Stimulated activated CD4-positive, alpha-beta T cell treated with anti-CD3 and anti-CD28 coated beads, Interleukin-1b, Interleukin-23, amount 100 ng/mL, for 48 hours (primary cell): ENCODE results near the gene FBRSL1.
"Not testable (repeated sequence)": the region's sequence is repeated elsewhere in the genome, so short reads cannot be mapped to it uniquely, and the experiment has no call there.

ENCODE experiments used
- DNase-seq: peaks from one replicate; pipeline ENCODE4 v3.0.0-alpha.2; 2020

FBRSL1 gene

DNA sequence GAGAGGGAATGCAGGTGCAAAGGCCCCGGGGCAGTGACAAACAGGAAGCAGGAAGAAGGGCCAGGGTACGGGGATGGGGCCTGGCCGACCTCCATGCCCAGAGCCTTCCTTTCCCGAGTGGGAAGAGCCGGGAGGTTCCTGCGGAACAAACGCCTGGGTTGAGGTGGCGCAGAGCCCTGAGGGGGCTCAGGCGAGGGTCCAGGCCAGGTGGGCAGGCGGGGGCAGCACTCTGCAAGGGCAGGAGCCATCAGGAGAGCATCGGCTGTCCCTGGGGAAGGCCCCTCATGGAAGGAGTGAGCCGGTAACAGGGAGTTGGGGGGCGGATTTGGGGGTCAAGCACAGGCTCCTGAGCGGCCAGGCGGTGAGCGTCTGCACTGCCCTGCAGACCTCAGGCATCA, 18.1 kb upstream of the FBRSL1 start:
- DNase-seq = no peak

DNA sequence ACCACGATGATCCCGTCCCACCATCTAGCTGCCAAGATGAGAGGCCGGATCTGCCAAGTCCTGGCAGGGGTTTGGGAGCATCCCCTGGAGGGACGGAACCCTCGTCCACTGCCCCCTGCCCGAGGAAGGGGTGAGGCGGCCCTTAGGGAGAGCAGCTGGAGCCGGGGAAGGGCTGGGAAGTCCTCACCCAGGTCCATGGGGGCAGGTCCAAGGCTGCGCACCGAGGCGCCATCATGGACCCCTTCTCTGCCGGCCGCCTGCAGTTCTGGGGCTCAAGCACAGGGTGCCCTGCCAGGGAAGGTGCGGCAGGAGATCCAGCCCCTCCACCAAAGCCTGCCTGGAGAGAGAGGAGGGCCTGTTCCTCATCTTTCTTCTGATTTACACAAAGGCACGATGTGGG, 17.6 kb upstream of the FBRSL1 start:
- no peak for DNase-seq

DNA sequence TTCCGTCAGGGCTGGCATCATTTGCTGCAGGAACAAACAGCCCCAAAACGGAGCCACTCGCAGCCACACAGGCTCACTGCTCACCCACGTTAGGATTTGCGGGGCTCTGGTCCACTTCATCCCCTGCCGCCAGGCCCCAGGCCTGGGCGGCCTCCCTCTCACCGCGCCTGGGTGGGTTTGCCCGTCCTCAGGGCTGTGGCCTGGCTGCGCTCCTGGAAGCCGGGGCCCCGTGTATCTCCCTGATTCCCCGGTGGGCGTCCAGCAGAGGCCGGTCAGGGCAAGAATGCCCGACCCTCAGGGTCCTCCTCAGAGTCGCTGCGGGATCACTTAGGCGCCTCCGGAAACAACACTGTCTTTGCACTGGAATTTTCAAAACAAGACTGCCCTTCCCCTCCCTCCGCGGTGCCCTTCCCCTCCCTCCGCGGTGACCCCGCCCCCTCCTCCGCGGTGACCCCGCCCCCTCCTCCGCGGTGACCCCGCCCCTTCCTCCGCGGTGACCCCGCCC, 15.7 kb upstream of the FBRSL1 start:
- peak; percentile 27 for DNase-seq

DNA sequence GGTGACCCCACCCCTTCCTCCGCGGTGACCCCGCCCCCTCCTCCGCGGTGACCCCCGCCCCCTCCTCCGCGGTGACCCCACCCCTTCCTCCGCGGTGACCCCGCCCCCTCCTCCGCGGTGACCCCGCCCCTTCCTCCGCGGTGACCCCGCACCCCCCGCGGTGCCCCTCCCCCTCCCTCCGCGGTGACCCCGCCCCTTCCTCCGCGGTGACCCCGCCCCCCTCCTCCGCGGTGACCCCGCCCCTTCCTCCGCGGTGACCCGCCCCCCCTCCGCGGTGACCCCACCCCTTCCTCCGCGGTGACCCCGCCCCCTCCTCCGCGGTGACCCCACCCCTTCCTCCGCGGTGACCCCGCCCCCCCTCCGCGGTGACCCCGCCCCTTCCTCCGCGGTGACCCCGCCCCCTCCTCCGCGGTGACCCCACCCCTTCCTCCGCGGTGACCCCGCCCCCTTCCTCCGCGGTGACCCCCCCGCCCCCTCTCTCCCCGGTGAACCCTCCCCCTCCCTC, 15.1 kb upstream of the FBRSL1 start:
- not testable (repeated sequence) for DNase-seq

DNA sequence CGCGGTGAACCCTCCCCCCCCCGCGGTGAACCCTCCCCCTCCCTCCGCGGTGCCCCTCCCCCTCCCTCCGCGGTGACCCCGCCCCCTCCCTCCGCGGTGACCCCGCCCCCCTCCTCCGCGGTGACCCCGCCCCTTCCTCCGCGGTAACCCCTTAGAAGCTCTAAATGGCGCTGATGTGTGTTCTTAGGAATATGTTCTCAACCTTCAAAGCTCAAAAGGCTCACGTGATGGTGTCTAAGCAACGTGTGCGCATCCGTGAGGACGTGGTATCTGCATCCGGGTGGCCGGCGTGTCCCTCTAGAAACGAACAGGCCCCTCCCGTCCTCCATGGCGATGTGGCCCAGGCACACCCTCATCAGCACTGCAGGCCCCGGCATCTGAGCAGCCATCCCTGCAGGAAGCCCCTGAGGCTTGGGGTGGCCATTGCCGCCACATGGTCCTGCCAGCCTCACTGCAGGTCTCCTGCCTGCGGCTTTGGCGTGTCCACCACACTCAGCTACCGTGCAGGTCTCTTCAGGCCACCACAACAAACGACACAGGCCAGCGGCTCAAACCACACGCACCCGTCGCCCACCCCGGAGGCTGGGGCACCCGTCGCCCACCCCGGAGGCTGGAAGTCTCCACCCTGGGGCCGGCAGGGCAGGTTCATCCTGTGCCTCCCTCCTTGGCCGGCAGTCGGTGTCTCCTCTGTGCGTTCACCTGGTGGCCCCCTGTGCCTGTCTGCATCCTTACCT, 14.5 kb upstream of the FBRSL1 start:
- DNase-seq = no peak

DNA sequence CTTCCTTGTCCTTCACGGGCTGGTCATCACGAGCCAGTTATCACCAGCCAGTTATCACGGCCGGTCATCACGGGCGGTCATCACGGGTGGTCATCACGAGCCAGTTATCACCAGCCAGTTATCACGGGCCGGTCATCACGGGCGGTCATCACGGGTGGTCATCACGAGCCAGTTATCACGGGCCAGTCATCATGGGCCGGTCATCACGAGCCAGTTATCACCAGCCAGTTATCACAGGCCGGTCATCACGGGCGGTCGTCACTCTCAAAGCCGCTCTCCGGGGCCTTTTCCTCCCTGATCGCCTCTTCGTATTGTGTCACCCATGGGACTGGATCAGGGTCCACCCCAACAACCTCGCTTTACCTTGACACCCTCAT, 13.9 kb upstream of the FBRSL1 start:
- no peak for DNase-seq

DNA sequence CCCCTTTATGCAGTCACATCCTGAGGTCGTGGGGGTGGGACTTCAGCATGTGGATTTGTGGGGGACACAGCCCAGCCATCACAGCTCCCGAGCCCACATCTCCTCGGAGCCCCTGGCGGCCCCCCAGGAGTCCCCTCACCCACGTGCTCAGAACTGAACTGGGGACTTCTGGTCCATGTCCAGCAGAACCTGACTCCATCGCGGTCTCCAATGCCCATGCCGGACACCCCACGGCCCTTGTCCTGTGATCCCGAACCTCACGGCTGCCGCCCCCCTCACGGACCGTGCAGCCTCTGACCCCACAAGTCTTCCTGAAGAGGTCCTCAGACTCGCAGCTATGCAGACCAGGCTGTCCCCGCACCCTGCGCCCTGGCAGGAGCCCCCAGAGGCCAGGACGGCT, 13.5 kb upstream of the FBRSL1 start:
- no peak for DNase-seq

DNA sequence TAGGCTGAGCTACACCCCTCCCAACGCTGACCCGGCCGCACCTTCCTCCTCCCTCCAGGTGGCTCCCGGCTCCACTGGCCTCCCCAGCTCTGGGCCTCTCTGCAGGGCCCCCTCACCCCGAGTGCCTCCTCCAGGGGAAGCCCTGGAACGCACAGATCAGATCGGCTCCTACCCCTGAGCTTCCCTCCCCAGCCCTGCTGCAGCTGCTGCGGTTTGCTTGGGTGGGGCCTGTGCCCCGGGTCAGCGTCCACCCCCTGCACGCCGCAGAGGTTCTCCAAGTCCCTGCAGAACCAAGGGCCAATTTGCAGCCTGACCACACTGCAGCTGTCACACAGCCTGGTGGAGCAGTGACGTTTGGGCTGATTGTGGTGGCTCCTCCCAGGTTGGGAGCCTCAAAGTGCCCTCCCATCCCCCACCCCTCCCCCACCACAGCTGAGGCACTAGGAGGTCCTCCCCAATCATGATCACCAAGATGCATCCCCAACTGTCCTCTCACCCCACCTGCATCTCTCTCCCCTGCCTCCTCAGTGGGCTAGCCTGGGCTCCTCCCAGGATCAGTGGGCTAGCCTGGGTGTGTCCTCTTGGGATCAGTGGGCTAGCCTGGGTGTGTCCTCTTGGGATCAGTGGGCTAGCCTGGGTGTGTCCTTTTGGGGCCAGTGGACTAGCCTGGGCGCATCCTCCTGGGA, 12.8 kb upstream of the FBRSL1 start:
- no peak for DNase-seq

DNA sequence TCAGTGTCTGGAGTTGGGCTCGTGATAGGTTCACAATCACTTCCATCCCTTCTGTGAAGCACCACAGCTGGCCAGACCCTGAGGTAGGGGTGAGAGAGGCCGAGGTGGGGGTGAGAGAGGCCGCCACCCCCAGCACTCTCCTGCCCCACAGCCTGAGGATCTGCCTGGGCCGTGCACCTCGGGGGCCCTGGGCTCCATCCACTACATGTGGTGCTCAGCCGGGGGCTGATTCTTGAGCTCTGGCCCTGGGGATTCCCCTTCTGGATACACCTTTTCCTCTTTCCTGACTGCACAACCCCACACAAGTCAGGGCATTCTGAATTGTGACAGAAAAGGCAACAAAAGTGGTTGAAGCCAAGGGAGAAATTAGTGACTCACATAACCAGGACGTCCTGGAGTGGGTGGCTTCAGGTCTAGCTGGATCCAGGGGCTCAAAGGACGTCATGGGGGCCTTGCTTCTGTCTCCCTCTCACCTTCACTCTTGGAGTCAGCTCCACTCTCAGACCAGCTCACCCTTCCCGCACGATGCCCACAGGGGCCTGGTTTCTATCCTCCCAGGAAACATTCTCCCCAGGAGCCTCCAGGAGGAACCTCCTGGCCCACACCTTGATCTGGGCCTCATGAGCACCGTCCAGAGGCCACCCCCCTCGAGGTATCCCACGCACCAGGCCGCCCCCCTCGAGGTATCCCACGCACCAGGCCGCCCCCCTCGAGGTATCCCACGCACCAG, 12.1 kb upstream of the FBRSL1 start:
- DNase-seq = no peak

DNA sequence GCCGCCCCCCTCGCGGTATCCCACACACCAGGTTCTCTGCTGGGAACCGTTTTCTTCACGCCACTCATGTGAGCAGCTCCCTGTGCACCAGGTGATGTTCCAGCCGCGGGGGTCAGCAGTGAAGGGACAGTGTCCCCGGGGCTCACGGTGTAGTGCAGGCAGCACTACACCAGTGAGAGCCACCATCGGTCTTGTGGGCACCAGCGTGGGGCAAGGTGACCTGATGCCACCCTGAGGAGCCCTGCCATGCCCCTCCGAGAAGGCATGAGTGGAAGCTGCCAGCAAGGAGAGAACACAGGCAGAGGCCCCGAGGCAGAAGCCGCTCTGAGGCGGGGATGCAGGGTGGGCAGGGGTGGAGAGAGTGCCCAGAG, 11.5 kb upstream of the FBRSL1 start:
- DNase-seq = no peak

DNA sequence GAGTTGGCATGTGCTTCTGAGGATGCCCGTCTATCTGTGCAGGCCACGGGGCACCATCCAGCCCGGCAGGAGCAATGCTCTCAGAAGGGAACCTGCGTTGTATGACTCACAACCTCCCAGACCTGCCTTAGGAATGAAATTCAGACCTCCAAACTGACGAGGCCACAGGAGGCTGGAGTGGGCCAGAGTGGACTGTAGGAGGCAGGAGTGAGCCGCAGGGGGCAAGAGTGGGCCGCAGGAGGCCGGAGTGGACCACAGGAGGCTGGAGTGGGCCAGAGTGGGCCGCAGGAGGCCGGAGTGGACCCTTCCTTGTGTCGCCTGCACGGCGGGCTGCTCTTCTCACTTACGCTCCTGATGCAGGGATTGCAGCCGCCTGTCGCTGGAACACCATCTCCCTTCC, 11.1 kb upstream of the FBRSL1 start:
- DNase-seq = no peak

DNA sequence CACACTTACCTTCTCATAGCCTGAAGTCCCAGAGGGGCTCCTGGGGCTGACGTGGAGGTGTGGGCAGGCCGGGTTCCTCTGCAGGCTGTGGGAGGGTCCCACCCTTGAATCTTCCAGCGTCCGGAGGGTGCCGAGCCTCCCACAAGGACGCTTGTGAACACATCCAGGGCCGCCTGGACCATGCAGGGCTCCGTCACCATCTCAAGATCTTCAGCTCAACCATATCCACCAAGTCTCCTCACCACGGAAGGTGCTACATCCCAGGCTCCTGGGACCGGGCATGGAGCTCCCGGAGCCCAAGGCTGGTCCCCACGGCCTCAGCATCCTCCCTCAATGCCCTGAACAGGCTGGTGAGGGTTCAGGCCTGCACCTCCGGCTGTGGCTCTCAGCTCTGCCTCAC, 10.7 kb upstream of the FBRSL1 start:
- DNase-seq = no peak

DNA sequence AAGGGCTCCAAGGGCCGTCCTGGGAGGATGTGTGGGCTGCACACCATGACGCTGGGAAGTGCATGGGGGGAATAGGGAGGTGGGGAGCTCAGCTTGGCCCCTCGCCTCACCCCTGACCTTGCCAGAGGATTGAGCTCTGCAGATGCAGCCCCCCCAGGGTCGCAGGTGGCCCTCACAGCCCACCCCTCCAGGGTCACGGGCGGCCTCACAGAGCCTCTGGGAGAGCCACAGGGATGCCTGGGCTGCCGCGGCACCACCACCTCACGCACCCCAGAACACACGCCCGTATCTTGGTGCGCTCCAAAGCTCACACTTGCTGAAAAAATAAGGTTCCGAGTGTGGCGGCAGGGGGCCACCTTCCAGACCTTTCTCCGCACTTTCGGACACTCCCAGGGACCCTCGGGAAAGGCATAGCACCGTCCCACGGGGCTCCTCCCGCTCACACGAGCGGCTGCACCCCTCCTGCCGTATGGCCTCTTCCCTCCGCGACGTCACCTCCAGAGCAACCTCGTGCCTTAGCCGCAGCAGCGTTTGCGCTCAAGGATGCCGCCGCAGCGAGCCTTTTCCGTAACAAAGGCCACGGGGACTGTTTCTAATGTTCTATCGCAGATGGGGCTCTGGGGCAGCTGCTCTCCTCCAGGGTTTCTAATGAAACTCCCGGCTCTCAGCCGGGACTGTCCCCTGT, 9.9 kb upstream of the FBRSL1 start:
- no peak for DNase-seq

DNA sequence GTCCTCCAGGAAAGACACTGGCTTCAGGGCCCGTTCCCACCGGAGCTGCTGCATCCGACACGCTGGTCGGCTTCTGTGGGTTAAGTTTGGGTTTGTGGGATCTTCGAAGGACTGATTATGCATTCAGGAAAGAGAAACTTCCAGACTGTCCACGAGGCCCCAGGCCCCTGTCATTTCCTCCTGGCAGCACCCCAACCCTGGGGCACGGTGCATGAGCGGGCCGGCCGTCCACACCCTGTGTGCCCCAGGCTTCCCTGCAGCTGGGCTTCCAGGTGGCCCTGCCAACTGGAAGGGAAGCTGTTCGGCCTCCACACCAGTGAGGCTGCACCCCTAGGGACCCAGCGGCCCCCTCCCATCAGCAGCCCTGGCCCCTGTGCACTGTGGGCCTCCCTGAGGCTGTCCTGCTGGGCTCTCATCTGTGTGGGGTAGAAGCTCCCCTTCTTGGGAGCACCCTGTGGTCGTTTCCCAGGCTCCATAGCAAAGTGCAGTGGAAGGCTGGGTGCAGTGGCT, 9.3 kb upstream of the FBRSL1 start:
- no peak for DNase-seq

DNA sequence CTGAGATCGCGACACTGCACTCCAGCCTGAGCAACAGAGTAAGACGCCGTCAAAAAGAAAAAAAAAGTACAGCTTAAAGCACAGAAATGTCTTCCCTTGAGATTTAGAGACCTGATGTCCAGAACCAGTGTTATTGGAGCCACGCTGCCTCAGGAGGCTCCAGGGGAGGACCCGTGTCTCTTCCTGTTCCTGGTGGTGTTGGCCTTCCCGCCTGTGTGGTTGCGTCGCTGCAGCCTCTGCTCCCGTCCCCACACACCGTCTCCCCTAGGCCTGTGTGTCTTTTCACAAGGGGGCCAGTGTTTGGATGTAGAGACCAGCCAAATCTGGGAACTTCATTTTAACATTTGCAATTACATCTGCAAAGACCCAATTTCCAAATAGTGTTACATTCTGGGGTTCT, 8.6 kb upstream of the FBRSL1 start:
- DNase-seq = no peak

DNA sequence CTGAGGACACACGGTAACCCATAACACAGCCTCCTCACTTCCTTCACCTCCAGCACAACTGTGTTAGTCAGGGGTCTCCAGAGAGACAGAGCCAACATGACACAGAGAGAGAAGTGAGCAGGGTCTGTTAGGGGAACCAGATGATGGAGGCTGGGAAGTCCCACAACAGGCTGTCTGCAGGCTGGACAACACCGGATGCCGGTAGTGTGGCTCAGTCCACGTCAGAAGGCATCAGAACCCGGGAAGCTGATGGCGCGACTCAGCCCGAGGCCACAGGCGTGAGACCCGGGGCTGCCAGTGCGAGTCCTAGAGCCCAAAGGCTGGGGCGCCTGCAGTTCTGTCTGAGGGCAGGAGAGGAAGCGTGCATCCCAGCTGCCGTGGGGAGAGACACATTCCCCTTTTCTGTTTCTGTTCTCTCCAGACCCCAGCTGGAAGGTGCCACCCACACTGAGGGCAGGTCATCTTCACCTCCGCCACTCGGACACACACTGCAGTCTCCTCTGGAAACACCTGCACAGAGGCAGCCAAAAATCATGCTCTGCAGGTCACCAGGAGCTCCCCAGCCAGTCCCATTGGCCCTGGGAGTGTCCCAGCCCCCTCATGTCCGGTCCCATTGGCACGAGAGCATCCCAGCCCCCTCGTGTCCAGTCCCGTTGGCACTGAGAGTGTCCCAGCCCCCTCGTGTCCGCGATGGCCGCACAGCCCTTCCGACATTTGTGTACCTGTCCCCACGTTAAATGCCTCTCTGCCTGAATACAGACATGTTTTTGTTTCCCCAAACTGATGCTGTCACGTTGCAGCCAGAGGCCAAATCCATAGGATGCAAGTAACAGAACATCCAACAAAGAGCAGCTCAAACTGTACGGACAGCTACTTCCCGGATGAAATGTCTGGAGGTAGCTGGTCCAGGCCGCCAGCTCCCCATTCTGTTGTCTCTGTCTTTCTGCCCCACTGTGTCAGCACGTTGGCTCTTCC, 7.9 kb upstream of the FBRSL1 start:
- no peak for DNase-seq

DNA sequence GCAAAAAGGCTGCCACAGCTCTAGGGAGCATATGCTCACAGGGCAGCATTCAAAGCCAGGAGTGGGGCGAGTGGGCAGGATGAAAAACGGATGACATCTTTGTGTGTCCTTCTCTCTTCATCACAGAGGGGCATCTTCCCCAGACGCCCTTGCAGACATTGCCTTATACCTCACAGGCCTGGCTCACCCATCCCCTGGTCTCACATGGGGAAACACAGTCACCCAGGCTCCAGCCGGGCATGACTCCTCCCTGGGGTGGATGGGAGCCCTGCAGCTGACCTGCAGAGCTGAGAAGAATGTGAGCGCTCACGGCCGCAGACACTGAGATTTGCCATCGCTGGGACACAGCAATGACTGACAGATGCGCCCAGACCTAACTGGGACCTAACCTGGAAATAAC, 7.2 kb upstream of the FBRSL1 start:
- no peak for DNase-seq

DNA sequence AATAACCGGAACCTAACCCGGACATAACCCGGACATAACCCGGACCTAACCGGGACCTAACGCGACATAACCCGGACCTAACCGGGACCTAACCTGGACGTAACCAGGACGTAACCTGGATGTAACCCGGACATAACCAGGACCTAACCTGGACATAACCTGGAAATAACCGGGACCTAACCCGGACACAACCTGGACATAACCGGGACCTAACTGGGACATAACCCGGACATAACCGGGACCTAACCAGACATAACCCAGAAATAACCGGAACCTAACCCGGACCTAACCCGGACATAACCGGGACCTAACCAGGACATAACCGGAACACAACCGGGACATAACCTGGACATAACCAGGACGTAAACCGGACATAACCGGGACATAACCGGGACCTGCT, 6.7 kb upstream of the FBRSL1 start:
- no peak for DNase-seq

DNA sequence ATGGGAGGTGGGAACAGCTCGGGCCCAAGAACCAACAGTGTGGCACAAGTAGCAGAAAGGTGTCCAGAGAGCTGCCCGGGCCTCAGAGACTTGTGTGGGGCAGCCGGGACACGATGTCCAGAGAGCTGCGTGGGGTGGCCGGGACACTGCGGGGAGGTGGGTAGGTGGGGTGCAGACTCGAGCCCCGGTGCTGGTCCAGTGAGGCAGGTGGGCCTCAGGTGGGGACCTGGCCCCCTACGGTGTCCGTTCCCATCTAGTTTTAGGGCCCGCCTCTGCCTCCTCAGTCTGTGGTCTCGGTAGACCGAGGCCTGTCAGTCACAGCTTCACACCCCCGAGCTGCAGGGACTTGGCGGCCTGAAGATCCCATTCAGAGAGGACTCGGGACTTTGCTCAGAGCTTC, 6.3 kb upstream of the FBRSL1 start:
- DNase-seq = no peak

DNA sequence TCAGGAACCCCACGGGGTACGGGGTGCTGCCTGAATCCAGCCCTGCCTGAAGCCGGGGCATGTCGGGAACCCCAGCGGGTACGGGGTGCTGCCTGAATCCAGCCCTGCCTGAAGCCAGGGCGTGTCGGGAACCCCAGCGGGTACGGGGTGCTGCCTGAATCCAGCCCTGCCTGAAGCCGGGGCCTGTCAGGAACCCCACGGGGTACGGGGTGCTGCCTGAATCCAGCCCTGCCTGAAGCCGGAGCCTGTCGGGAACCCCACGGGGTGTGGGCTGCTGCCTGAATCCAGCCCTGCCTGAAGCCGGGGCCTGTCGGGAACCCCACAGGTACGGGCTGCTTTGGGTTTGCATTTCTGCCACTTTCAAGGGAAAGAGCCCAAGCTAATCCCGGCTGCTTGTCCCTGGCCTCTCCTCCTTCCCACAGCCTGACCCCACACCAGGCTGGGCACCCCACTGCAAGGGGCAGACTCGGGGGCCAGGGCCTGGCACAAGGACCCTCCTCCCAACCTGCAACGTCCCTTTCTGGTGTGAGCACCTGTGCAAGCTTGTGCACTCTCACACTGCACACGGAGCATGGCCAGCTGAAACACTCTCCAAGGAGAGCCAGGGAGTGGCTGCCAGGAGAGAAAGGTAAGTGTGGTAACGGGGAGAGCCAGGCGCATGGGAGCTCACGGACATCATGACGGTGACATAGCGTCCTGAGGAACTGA, 5.6 kb upstream of the FBRSL1 start:
- no peak for DNase-seq

DNA sequence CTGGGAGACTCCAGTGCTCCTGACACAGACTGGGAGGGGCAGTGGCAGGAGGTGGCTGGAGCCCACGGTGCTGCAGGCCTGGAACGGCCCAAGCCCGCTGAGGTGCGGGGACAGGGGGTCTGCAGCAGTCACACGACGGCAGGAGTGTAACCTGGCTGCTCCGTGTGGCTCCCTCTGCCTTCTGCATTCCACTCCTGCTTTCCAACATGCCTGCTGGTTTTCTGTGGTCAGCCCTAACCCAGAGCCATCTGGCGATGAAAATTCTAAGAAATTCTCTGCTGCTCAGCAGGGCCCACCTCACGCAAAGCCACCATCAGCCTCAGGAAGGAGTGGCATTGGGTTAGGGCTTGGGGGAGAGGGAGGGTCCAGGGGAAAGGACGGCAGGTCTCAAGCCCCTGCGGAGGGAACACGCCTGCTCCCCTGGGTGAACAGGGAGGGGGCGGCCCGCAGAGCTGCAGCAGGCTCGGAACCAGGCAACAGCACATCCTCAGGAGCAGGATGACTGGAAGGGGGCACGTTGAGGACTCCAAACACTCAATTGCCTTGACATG, 5.0 kb upstream of the FBRSL1 start:
- no peak for DNase-seq
